ENCODE results near the gene DNAJC18. TPM values are rescaled to one million over a fixed set of nuclear protein-coding genes. Genes with fewer than 3 reads are reported as not detected.
"Not testable (repeated sequence)": the region's sequence is repeated elsewhere in the genome, so short reads cannot be mapped to it uniquely, and the experiment has no call there.

Gene DNAJC18
- total and polyA plus RNA-seq, 4 donors = 0.66 to 1.8 (median 0.83) TPM

GRCh38 chr5:139387611-139388197 lies 51.6 kb downstream of the DNAJC18 start (continued):
- TF ChIP-seq REST (IDR thresholded peaks at IDR 0.05) = no peak
- TF ChIP-seq GABPA (IDR thresholded peaks at IDR 0.05 in 1 of 2, conservative IDR thresholded peaks at IDR 0.05 in 1 of 2) = no peak
- no peak for TF ChIP-seq EGR1 (IDR thresholded peaks at IDR 0.05; ENCODE audit: low read depth in 2 of 2)
- TF ChIP-seq RAD21 (IDR thresholded peaks at IDR 0.05) = no peak

- not testable (repeated sequence) for H3K9ac ChIP-seq (ENCODE audit: low read depth in 1 of 2, low read length in 2 of 2); H3K27ac ChIP-seq (ENCODE audit: low read depth in 1 of 2, low read length in 2 of 2); H3K27me3 ChIP-seq (ENCODE audit: control insufficient read depth in 4 of 4, insufficient read depth in 4 of 4, low read length in 3 of 4); H3K4me3 ChIP-seq (ENCODE audit: low read depth in 1 of 3, low read length in 3 of 3); DNase-seq (ENCODE audit: low spot score); H3K36me3 ChIP-seq (ENCODE audit: control insufficient read depth in 4 of 4, insufficient read depth in 3 of 4, low read depth in 1 of 4, low read length in 3 of 4); H3K9me3 ChIP-seq (ENCODE audit: control insufficient read depth in 4 of 4, low read length in 3 of 4)
- H3K4me1 ChIP-seq (ENCODE audit: control insufficient read depth in 4 of 4, insufficient read depth in 4 of 4, low read length in 3 of 4) = peaks cover 13 to 39% (median 33%) of the 10 kb centered on the region in 4 donors
- 92% methylated on average over 10 of the region's 10 CpGs for WGBS
Observed at GRCh38 chr5:139386956-139387355, 52.4 kb downstream of the DNAJC18 start.

- no peak for DNase-seq (ENCODE audit: low spot score)
- Histone ChIP-seq H3K36me3 (ENCODE audit: control insufficient read depth in 4 of 4, insufficient read depth in 3 of 4, low read depth in 1 of 4, low read length in 3 of 4) (no peaks in the 10 kb centered on the region), H3K9me3 (ENCODE audit: control insufficient read depth in 4 of 4, low read length in 3 of 4) (no peaks in the 10 kb centered on the region), H3K27me3 (ENCODE audit: control insufficient read depth in 4 of 4, insufficient read depth in 4 of 4, low read length in 3 of 4) (no peaks in the 10 kb centered on the region), H3K4me3 (ENCODE audit: low read depth in 1 of 3, low read length in 3 of 3) (no peak overlapping the region), H3K9ac (ENCODE audit: low read depth in 1 of 2, low read length in 2 of 2) (no peak overlapping the region), H3K27ac (ENCODE audit: low read depth in 1 of 2, low read length in 2 of 2) (no peak overlapping the region), H3K4me1 (ENCODE audit: control insufficient read depth in 4 of 4, insufficient read depth in 4 of 4, low read length in 3 of 4) (peaks cover 16 to 41% (median 35%) of the 10 kb centered on the region in 4 donors)
- 47% methylated on average over 5 of the region's 5 CpGs for WGBS
- TF ChIP-seq GABPA (IDR thresholded peaks at IDR 0.05 in 1 of 2, conservative IDR thresholded peaks at IDR 0.05 in 1 of 2) = no peak
- peak; percentile 25 to 47 for TF ChIP-seq RXRA (IDR thresholded peaks at IDR 0.05)
- no peak for TF ChIP-seq FOXA1 (IDR thresholded peaks at IDR 0.05)
- peak; percentile 39 to 47 for TF ChIP-seq JUND (IDR thresholded peaks at IDR 0.05)
- no peak for TF ChIP-seq FOXA2 (IDR thresholded peaks at IDR 0.05)
- no peak for TF ChIP-seq SP1 (IDR thresholded peaks at IDR 0.05)
- TF ChIP-seq HNF4G (IDR thresholded peaks at IDR 0.05) = no peak
- TF ChIP-seq CTCF (IDR thresholded peaks at IDR 0.05; ENCODE audit: low read depth, low read length, missing input control) = no peak
- TF ChIP-seq HNF4A (conservative IDR thresholded peaks at IDR 0.05) = peak; percentile 50 to 63
- TF ChIP-seq YY1 (IDR thresholded peaks at IDR 0.05) = no peak
- no peak for TF ChIP-seq MAX (IDR thresholded peaks at IDR 0.05)
- no peak for TF ChIP-seq REST (IDR thresholded peaks at IDR 0.05)
- no peak for TF ChIP-seq NR2F2 (IDR thresholded peaks at IDR 0.05)
- peak; percentile 54 for TF ChIP-seq ATF3 (IDR thresholded peaks at IDR 0.05)
- no peak for TF ChIP-seq EGR1 (IDR thresholded peaks at IDR 0.05; ENCODE audit: low read depth in 2 of 2)
- no peak for TF ChIP-seq ZBTB33 (IDR thresholded peaks at IDR 0.05)
- TF ChIP-seq RAD21 (IDR thresholded peaks at IDR 0.05) = no peak
- TF ChIP-seq TAF1 (conservative IDR thresholded peaks at IDR 0.05) = no peak
Observed at GRCh38 chr5:139386050-139386438, 53.3 kb downstream of the DNAJC18 start.

Measured in liver (tissue), 9 donors.